COR-L47 (cell line): Measurements from ENCODE around the gene ALOXE3.
A peak's percentile ranks its signal among the peaks of the same experiment; 100 is the strongest.
"Not testable (repeated sequence)": the region's sequence is repeated elsewhere in the genome, so short reads cannot be mapped to it uniquely, and the experiment has no call there.

Source experiments
- DNase-seq: peaks from one replicate; lab custom pipeline; 2025; lab: John Stamatoyannopoulos, UW

ALOXE3 gene

DNA sequence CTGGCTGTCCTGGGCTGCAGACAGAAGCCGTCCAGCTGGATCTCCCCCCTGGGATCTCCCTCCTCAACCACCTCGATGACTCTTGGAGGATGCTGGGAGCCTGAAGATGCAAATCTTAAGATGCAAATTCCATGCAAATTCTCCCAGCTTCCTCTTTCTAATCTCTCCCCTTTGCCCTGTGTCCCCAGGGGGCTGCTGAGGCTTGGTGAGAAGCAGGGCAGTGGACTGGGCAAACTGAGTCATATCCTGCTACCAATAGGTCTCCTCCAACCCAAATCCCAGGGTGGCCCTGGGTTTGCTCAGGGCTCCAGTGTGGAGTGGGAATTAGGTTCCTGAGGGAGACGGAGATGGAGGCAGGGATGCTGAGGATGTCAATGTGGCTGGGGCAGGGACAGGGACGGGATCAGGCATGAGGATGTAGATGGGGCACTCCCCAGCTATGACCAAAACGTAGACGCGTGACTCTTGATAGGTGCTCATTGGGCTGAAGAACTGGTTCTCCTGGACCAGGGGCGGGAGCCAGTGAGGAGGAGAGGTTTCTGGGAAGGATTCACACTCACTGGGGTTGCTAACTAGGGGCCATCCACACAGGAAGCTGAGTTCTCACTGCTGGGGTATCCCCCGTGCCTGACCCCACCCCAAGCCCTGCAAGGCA lies 27.2 kb downstream of the ALOXE3 start:
- DNase-seq: no peak

DNA sequence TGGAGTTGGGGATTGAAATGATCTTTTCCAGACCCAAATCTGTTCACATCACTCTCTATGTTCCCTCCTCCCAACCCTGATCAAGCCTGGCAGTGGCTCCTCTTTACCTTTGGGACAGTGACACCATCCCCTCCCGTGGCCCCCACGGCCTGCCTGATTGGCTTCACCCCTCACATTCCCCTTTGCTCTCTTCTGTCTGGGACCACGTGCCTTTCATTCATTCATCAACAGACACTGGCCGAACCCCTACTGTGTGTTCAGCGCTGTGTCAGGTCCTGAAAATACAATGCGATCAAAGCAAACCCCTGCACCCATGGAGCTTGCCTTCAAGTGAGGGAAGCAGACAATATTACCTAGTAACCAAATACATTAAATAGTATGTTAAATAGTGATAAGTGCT lies 28.6 kb downstream of the ALOXE3 start:
- no peak for DNase-seq

DNA sequence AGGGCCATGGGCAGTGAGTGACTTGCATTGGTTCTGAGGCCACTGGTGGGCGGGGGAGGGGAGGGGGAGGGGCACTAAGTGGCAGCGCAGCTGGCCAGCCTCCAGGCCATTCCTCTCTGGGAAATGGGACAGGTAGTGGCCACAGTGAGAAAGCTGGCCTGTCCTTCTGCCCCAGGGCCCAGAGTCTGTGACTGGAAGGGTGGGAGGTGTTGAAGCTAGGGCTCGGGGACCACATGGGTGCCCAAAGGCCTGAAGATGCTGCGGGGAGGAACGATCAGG lies 30.4 kb downstream of the ALOXE3 start:
- DNase-seq: no peak

GRCh38 chr17:8087075-8087951 lies 31.0 kb downstream of the ALOXE3 start, which contains the start of gene ALOX12B:
Gene ALOX12B, minus strand, starts transcription at chr17:8087716. Its CDS starts 274 bp downstream, at chr17:8087442.
- DNase-seq: no peak

DNA sequence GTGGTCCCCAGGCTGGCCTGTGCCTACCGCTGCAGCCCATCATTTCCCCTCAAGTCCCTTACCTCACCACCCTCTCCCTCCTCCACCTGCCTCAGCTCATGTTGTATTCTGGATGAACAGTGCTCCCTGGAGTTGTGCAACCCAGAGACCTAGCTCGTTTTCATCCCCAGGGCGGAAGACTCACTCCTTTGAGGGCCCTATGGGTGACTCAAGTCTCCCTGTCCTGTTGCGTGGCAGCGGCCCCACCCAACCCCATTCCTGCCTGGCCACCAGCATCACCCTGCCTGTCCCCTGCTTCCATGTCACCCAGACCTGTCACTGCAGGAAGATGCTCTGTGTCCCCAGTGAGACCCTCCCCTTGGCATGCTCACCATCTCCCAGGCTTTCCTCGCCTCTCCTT lies 34.1 kb downstream of the ALOXE3 start:
- DNase-seq: no peak

DNA sequence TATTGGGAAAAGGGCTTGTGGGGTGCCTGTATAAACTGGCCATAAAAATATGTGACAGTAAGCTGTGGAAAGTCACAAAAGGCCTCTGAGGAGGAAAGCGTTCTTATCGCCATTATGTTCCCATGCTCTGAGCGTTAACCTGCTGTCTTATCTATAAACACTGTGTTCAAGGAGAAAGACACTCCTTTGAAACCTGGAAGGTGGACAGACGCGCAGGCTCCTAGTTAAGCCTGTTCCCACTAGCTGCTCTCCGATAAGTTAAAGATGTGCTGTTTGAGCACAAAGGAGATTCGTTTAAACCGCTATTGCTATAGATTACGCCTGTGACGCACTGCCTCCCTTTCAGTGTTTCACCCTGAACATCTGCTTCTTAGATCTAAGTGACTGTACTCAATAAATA lies 36.0 kb downstream of the ALOXE3 start:
- no peak for DNase-seq

DNA sequence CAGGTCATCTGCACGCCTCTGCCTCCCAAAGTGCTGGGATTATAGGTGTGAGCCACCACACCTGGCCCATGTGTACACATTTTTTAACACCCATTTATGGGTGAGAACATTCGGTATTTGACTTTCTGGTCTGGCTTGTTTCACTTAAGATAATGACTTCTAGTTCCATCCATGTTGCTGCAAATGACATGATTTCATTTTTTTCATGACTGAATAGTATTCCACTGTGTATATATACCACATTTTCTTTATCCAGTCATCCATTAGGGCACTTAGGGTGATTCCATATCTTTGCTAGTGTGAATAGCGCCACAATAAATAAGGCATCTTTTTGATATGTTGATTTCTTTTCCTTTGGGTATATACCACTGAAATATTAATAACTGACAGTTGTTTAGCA lies 36.4 kb downstream of the ALOXE3 start:
- no peak for DNase-seq

GRCh38 chr17:8080799-8081219 lies 37.5 kb downstream of the ALOXE3 start:
- no peak for DNase-seq

GRCh38 chr17:8080208-8080798 lies 38.0 kb downstream of the ALOXE3 start:
- DNase-seq: no peak

GRCh38 chr17:8079291-8080207 lies 38.8 kb downstream of the ALOXE3 start:
- peak; percentile 30 for DNase-seq

GRCh38 chr17:8077939-8078338 lies 40.4 kb downstream of the ALOXE3 start:
- DNase-seq: not testable (repeated sequence)

DNA sequence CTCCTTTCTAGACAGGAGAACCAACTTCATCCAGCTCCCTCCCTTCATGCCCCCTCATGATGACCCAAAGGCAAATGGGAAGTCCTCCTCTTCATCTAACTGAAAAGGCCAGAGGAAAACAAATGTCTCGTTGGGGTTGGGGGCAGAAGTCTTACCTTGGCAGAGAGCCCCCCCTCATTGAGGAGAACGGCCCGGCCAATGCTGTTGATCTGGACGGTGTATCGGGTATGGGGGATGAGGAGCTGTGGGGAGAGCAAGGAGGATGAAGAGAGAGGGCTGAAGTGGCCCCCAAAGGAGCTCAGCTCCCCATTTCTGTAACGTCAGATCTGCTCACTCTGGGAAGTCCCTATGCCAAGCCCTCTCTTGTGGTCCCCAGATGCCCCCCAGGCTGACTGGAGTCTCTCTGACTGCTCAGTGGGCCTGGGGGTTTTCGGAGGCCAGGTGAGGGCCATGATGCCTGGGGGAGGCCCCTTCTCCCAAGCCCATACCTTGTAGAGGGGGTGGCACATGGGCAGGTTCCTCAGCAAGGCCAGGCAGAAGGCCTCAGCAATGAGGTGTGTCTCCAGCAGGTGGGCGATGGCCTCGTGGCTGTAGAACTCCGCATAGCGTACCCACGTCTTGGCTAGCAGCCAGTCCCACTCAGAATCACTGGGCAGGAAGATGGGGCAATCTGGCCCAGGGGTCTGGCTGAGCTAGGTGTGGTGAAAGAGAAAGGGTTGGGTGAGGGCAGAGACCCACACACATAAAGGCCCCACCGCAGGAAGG lies 41.6 kb downstream of the ALOXE3 start:
- no peak for DNase-seq

DNA sequence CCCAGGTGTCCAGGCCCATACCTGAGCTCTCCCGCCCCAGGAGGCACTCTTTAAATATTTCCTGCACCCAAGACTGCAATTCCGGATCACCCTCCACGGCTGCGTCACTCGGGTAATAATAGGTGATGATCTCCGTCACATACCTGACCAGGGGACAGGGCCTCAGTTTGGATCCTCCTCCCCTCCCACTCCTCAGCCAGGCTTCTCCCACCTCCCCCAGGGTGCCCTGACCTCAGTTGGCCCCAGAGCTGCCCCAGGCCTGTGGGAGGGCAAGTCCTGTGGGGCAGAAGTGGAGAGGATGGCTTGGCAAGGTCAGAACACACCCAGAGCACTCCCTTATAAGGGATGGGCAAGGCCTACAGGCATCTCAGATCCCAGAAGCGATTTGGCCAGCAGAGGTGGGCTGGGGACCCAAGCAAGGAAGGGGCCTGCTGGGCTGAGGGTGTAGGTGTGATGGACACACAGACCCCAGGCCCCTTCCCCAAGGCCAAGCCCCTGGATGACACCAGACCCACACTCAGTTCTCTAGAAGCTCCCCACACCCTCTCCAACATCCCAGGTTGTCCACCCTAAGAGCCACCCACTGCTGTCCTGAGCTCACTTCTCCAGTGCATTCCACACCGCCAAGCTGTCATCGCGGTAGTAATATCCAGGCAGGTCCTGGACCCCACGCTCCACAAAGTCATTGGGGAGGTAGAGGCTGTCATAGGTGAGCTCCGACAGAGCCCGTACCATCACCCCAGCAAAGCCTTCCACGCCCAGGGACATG lies 42.6 kb downstream of the ALOXE3 start:
- DNase-seq: no peak

DNA sequence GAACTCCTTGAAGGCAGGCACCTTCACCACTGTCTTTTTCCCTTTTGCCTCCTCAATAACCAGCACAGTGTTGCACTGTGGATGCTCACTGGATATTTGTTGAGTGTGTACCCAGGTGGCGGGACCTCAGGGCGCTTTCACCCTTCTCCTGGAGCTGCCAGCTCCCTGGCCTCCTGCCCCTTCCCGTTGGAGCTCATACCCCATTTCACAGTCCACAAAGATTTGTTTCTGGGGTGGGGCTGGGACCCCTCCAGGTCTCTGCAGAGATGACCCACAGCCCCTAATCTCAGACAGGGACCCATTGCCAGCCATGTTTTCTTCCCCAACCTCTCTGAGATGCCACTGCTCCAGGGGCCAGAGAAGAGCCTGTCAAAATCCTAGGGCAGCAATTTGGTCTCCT lies 43.2 kb downstream of the ALOXE3 start:
- DNase-seq: no peak

- no peak for DNase-seq
These were observed 43.8 kb downstream of the ALOXE3 start for GRCh38 chr17:8074554-8074953.

DNA sequence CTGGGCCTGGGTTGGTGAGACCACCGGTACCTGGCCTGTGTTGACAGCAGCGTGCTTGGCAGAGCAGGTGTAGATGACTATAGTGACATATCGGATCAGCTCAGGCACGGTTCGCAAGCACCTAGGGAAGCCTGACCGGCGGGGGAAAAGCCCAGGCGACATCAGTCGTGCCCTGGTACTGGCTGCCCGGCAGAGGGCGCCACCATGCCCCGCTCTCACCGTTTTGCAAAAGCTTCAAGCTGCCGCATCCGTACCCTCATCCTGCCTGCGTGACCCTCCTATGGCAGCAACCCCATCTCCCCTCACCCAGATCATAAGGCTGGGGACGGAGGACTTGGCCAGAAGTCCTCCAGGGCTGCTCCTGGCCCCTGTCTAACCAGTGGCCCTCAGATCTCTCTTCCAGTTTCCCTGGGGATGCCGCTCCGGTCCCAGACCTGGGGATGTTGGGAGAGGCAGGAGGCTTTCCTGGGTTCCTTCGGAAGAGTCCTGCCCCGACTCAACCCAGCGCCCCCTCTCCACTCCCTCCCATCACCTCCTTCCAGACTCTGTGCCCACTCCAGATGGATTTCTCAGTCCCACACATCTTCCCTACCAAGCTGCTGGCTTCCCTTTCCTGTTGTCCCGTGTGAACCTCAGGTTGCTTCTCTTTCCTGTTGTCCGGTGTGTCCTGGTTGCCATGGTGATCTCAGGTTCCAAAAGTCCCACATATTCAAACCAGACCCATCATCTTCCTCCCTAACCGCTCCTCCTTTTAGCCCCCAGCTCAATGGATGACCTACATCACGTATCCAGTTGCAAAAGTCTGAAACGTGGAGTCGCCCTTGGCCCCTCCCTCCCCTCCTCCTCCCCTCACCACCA lies 44.5 kb downstream of the ALOXE3 start:
- DNase-seq: peak; percentile 29

- no peak for DNase-seq
These were observed 45.4 kb downstream of the ALOXE3 start for GRCh38 chr17:8072729-8073461.

DNA sequence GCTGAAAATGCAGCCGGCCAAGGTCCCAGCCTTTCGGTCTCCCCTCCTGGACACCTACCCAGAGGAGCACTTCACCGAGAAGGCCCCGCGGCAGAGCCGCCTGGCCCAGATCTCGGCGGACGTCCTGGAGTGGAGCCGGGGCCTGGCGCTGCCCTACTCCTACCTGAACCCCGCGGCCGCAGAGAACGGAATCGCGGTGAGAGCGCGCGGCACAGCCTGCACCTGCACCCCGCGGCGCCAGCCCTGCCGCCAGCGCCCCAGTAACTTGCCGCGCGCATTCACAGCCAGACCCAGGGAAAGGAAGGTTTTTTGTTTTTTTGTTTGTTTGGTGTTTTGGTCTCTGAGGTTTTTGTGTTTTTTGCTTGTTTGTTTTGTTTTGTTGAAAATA lies 46.0 kb downstream of the ALOXE3 start:
- no peak for DNase-seq

DNA sequence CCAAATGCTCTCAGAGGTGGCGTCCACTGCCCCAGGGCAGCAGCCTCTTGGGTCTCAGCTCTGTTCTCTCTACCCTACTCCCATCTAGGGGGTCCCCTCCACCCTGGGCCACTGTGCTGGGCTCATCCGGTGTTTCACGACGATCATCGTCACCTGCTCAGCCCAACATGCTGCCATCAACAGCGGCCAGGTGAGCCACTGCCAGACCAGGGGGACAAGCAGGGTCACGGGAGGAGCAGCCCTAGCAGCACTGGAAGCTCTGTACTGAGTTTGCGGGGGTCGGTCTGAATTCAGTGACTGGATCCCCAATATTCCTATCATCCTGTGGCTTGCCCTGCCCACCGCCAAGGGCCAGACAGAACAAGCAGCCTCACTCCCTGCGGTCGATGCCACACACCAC lies 46.8 kb downstream of the ALOXE3 start:
- DNase-seq: no peak
